Measurements from ENCODE around the gene SPR. TPM values are rescaled to one million over a fixed set of nuclear protein-coding genes. Genes with fewer than 3 reads are reported as not detected.

Gene SPR
- total and polyA plus RNA-seq, 2 of the 4 experiments (the other 2 are of a cell fraction): 14.3 to 17.4 TPM

- no peak for DNase-seq
- Histone ChIP-seq H2BK120ac (ENCODE audit: low read depth, low read length) (no peak within 1 kb of the TSS), H2AK9ac (replicated peaks; ENCODE audit: low read depth, low read length, poor library complexity) (no peak within 1 kb of the TSS), H2BK20ac (ENCODE audit: low read depth, low read length) (no peak within 1 kb of the TSS), H3K79me1 (ENCODE audit: low read depth in 1 of 2, low read length in 2 of 2) (no peaks in the 10 kb centered on the region), H2AK5ac (ENCODE audit: low read depth, low read length) (no peak within 1 kb of the TSS), H3K27me3 (ENCODE audit: control insufficient read depth, insufficient read depth, low read length) (peaks cover 93% of the 10 kb centered on the region), H2BK5ac (ENCODE audit: low read depth, low read length, poor library complexity, severe bottlenecking) (no peak within 1 kb of the TSS), H3K56ac (ENCODE audit: extremely low read depth, insufficient read depth, low read length) (no peak within 1 kb of the TSS), H3K4me1 (ENCODE audit: control insufficient read depth, insufficient read depth, low read length) (peaks cover 2% of the 10 kb centered on the region; the same call in 1 of the 2 replicates), H3K23ac (ENCODE audit: low read depth, low read length) (peak within 1 kb of the TSS; percentile 64; the same call in 1 of the 2 replicates), H4K20me1 (ENCODE audit: insufficient read depth, low read length) (peaks cover 55% of the 10 kb centered on the region), H2AFZ (replicated peaks; ENCODE audit: low read length, poor library complexity) (peak within 1 kb of the TSS; percentile 54), H3K9ac (ENCODE audit: low read depth, low read length) (no peak within 1 kb of the TSS), H3K14ac (replicated peaks; ENCODE audit: low read depth, low read length) (no peak within 1 kb of the TSS), H3K18ac (ENCODE audit: low read depth, low read length) (no peak within 1 kb of the TSS), H3K4me3 (ENCODE audit: insufficient read depth, low read depth, low read length) (no peak within 1 kb of the TSS), H4K5ac (ENCODE audit: low read depth, low read length) (no peak within 1 kb of the TSS), H3K27ac (ENCODE audit: insufficient read depth, low read length) (no peak within 1 kb of the TSS), H3K9me1 (ENCODE audit: insufficient read depth, low read length) (no peaks in the 10 kb centered on the region), H3K36me3 (ENCODE audit: control insufficient read depth, insufficient read depth, low read length) (no peaks in the 10 kb centered on the region), H4K91ac (ENCODE audit: insufficient read depth, low read depth, low read length) (no peak within 1 kb of the TSS), H4K8ac (ENCODE audit: low read depth in 2 of 2, low read length in 2 of 2) (no peak within 1 kb of the TSS), H3K9me3 (ENCODE audit: control insufficient read depth, insufficient read depth, low read length) (peaks cover 23% of the 10 kb centered on the region), H3K4me2 (ENCODE audit: low read depth, low read length) (peak within 1 kb of the TSS; percentile 30; the same call in 1 of the 2 replicates), H3K4ac (ENCODE audit: low read depth, low read length) (no peak within 1 kb of the TSS), H2BK15ac (ENCODE audit: low read depth, low read length) (no peak within 1 kb of the TSS)
- TF ChIP-seq POLR2A (IDR thresholded peaks at IDR 0.05; ENCODE audit: low read depth, low read length): no peak
- TF ChIP-seq, protein P1, sequence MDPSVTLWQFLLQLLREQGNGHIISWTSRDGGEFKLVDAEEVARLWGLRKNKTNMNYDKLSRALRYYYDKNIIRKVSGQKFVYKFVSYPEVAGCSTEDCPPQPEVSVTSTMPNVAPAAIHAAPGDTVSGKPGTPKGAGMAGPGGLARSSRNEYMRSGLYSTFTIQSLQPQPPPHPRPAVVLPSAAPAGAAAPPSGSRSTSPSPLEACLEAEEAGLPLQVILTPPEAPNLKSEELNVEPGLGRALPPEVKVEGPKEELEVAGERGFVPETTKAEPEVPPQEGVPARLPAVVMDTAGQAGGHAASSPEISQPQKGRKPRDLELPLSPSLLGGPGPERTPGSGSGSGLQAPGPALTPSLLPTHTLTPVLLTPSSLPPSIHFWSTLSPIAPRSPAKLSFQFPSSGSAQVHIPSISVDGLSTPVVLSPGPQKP (IDR thresholded peaks at IDR 0.05; ENCODE audit: borderline replicate concordance, low read depth, low read length): no peak
- WGBS, 2 experiments (ENCODE audit: extremely low coverage in 2 of 2, insufficient read length in 1 of 2): 0% methylated on average over 13 of the region's 82 CpGs; no CpG with 5 or more reads in 1 of the 2 experiments
- ChIA-PET CTCF (no interaction called here), POLR2A (ENCODE audit: unreplicated experiment) (no interaction called here)
- BruUV-seq (replicated peaks): no TSS peak
- in situ Hi-C loops (cut with MboI; ENCODE audit: low sequenced_read_pairs) (no loop called here), intact Hi-C loops (cut with micrococcal nuclease) (no loop called here), dilution Hi-C loops (cut with HindIII; ENCODE audit: low sequenced_read_pairs, unreplicated experiment) (no loop called here)
- ATAC-seq (ENCODE audit: low read depth): peak; percentile 29
These were observed 30.1 kb downstream of the SPR start, which contains the start of gene EMX1 for GRCh38 chr2:72917138-72917876. EMX1 (plus strand) TSS chr2:72917519; CDS start chr2:72917853, 334 bp downstream.
